Measurements from ENCODE around the gene MYO15B.

Gene MYO15B

GRCh38 chr17:75624021-75624420 is 36.4 kb downstream of the MYO15B start:
- no peak for DNase-seq (ENCODE audit: low read depth, low spot score)
- Histone ChIP-seq H3K4me3 (ENCODE audit: low read length) (no peak overlapping the region), H3K4me1 (ENCODE audit: control insufficient read depth, insufficient read depth, low read length) (0 out of 2 replicates have a peak, but pooled peaks cover 1% of the 10 kb centered on the region), H3K27me3 (ENCODE audit: control insufficient read depth, insufficient read depth, low read length) (no peaks in the 10 kb centered on the region), H3K36me3 (ENCODE audit: control insufficient read depth, insufficient read depth, low read length) (no peaks in the 10 kb centered on the region), H3K27ac (ENCODE audit: low read length) (no peak overlapping the region), H3K9me3 (ENCODE audit: control insufficient read depth, insufficient read depth, low read length) (no peaks in the 10 kb centered on the region)
- WGBS (ENCODE audit: insufficient coverage, insufficient read length) = no CpG with 5 or more reads among the region's 12 CpGs

DNA sequence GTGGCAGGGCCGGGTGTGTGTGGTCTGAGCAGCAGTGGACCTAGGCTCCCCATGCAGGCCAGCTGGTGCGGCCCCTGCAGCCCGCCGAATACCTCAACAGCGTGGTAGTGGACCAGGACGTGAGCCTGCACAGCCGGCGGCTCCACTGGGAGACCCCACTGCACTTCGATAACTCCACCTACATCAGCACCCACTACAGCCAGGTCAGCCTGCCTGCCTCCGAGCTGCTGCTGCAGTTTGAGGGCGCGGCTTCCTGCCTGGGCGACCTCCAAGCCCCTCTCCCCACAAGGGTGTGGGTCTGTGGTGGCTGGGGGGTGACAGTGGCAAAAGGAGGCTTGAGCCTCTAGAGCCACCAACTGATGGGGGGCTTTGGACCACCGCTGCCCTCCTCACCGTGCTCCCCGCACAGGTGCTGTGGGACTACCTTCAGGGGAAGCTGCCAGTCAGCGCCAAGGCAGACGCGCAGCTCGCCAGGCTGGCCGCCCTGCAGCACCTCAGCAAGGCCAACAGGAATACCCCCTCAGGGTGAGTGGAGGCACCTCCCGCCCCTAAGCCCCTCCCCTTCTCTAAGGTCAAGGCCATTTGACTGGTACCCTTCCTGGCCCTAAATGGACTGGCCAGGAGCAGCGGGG is 37.2 kb downstream of the MYO15B start:
- 0 out of 2 replicates have a peak, but pooled peaks cover 1% of the 10 kb centered on the region for H3K4me1 ChIP-seq (ENCODE audit: control insufficient read depth, insufficient read depth, low read length)
- WGBS (ENCODE audit: insufficient coverage, insufficient read length) = no CpG with 5 or more reads among the region's 23 CpGs
- no peaks in the 10 kb centered on the region for H3K27me3 ChIP-seq (ENCODE audit: control insufficient read depth, insufficient read depth, low read length)
- no peak overlapping the region for H3K4me3 ChIP-seq (ENCODE audit: low read length)
- H3K36me3 ChIP-seq (ENCODE audit: control insufficient read depth, insufficient read depth, low read length) = no peaks in the 10 kb centered on the region; the same call in 1 of the 2 replicates
- no peak overlapping the region for H3K27ac ChIP-seq (ENCODE audit: low read length)
- no peaks in the 10 kb centered on the region for H3K9me3 ChIP-seq (ENCODE audit: control insufficient read depth, insufficient read depth, low read length)
- no peak for DNase-seq (ENCODE audit: low read depth, low spot score)

- Histone ChIP-seq H3K27ac (ENCODE audit: low read length) (no peak overlapping the region), H3K36me3 (ENCODE audit: control insufficient read depth, insufficient read depth, low read length) (no peaks in the 10 kb centered on the region; the same call in 1 of the 2 replicates), H3K4me1 (ENCODE audit: control insufficient read depth, insufficient read depth, low read length) (0 out of 2 replicates have a peak, but pooled peaks cover 1% of the 10 kb centered on the region), H3K27me3 (ENCODE audit: control insufficient read depth, insufficient read depth, low read length) (no peaks in the 10 kb centered on the region), H3K4me3 (ENCODE audit: low read length) (no peak overlapping the region), H3K9me3 (ENCODE audit: control insufficient read depth, insufficient read depth, low read length) (no peaks in the 10 kb centered on the region)
- no CpG with 5 or more reads among the region's 15 CpGs for WGBS (ENCODE audit: insufficient coverage, insufficient read length)
- DNase-seq (ENCODE audit: low read depth, low spot score) = no peak
Measured at GRCh38 chr17:75625813-75626486, 38.4 kb downstream of the MYO15B start.

- Histone ChIP-seq H3K4me3 (ENCODE audit: low read length) (no peak overlapping the region), H3K36me3 (ENCODE audit: control insufficient read depth, insufficient read depth, low read length) (no peaks in the 10 kb centered on the region; the same call in 1 of the 2 replicates), H3K9me3 (ENCODE audit: control insufficient read depth, insufficient read depth, low read length) (no peaks in the 10 kb centered on the region), H3K4me1 (ENCODE audit: control insufficient read depth, insufficient read depth, low read length) (0 out of 2 replicates have a peak, but pooled peaks cover 1% of the 10 kb centered on the region), H3K27me3 (ENCODE audit: control insufficient read depth, insufficient read depth, low read length) (no peaks in the 10 kb centered on the region), H3K27ac (ENCODE audit: low read length) (no peak overlapping the region)
- no CpG with 5 or more reads among the region's 11 CpGs for WGBS (ENCODE audit: insufficient coverage, insufficient read length)
- no peak for DNase-seq (ENCODE audit: low read depth, low spot score)
Measured at GRCh38 chr17:75626496-75627038, 39.0 kb downstream of the MYO15B start.

DNA sequence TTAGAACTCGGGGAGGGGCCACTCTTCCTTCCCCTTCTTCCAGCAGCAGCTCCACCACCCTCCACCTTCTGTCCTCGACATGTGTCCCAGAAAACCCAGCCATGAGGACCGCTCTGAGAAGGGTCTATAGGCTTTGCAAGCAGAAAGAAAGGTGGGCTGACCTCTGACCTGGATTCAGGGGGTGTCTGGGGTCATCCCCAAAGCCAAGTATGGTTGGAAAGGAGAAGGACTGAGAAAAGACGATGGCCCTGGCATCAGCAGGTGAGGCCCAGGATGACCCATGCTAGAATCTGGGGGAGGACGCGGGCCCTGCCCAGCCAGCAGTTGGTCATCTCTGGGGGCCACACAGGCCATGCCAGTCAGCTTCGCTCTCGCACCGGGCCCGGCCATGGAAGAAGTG is 39.5 kb downstream of the MYO15B start:
- Histone ChIP-seq H3K27ac (ENCODE audit: low read length) (no peak overlapping the region), H3K9me3 (ENCODE audit: control insufficient read depth, insufficient read depth, low read length) (no peaks in the 10 kb centered on the region), H3K4me3 (ENCODE audit: low read length) (no peak overlapping the region), H3K36me3 (ENCODE audit: control insufficient read depth, insufficient read depth, low read length) (no peaks in the 10 kb centered on the region; the same call in 1 of the 2 replicates), H3K4me1 (ENCODE audit: control insufficient read depth, insufficient read depth, low read length) (0 out of 2 replicates have a peak, but pooled peaks cover 1% of the 10 kb centered on the region), H3K27me3 (ENCODE audit: control insufficient read depth, insufficient read depth, low read length) (no peaks in the 10 kb centered on the region)
- no CpG with 5 or more reads among the region's 10 CpGs for whole genome bisulfite sequencing (ENCODE audit: insufficient coverage, insufficient read length)
- no peak for DNase-seq (ENCODE audit: low read depth, low spot score)

- no peak for DNase-seq (ENCODE audit: low read depth, low spot score)
- H3K27me3 ChIP-seq (ENCODE audit: control insufficient read depth, insufficient read depth, low read length) = no peaks in the 10 kb centered on the region
- WGBS (ENCODE audit: insufficient coverage, insufficient read length) = no CpG with 5 or more reads among the region's 6 CpGs
- no peak overlapping the region for H3K27ac ChIP-seq (ENCODE audit: low read length)
- no peaks in the 10 kb centered on the region; the same call in 1 of the 2 replicates for H3K36me3 ChIP-seq (ENCODE audit: control insufficient read depth, insufficient read depth, low read length)
- no peaks in the 10 kb centered on the region for H3K9me3 ChIP-seq (ENCODE audit: control insufficient read depth, insufficient read depth, low read length)
- no peak overlapping the region for H3K4me3 ChIP-seq (ENCODE audit: low read length)
- 0 out of 2 replicates have a peak, but pooled peaks cover 4% of the 10 kb centered on the region for H3K4me1 ChIP-seq (ENCODE audit: control insufficient read depth, insufficient read depth, low read length)
Measured at GRCh38 chr17:75628425-75628824, 40.8 kb downstream of the MYO15B start.

- Histone ChIP-seq H3K9me3 (ENCODE audit: control insufficient read depth, insufficient read depth, low read length) (no peaks in the 10 kb centered on the region), H3K27ac (ENCODE audit: low read length) (no peak overlapping the region), H3K36me3 (ENCODE audit: control insufficient read depth, insufficient read depth, low read length) (no peaks in the 10 kb centered on the region; the same call in 1 of the 2 replicates), H3K4me1 (ENCODE audit: control insufficient read depth, insufficient read depth, low read length) (peaks cover 6% of the 10 kb centered on the region; the same call in 1 of the 2 replicates), H3K27me3 (ENCODE audit: control insufficient read depth, insufficient read depth, low read length) (no peaks in the 10 kb centered on the region), H3K4me3 (ENCODE audit: low read length) (no peak overlapping the region)
- WGBS (ENCODE audit: insufficient coverage, insufficient read length) = no CpG with 5 or more reads among the region's 14 CpGs
- no peak for DNase-seq (ENCODE audit: low read depth, low spot score)
Measured at GRCh38 chr17:75629157-75629556, 41.6 kb downstream of the MYO15B start.

GRCh38 chr17:75630071-75630917 is 42.7 kb downstream of the MYO15B start:
- WGBS (ENCODE audit: insufficient coverage, insufficient read length) = no CpG with 5 or more reads among the region's 26 CpGs

GRCh38 chr17:75631353-75631752 is 43.8 kb downstream of the MYO15B start:
- no CpG with 5 or more reads among the region's 27 CpGs for WGBS (ENCODE audit: insufficient coverage, insufficient read length)
- Histone ChIP-seq H3K27ac (ENCODE audit: low read length) (no peak overlapping the region), H3K27me3 (ENCODE audit: control insufficient read depth, insufficient read depth, low read length) (no peaks in the 10 kb centered on the region), H3K4me3 (ENCODE audit: low read length) (no peak overlapping the region), H3K9me3 (ENCODE audit: control insufficient read depth, insufficient read depth, low read length) (no peaks in the 10 kb centered on the region), H3K4me1 (ENCODE audit: control insufficient read depth, insufficient read depth, low read length) (peaks cover 5% of the 10 kb centered on the region), H3K36me3 (ENCODE audit: control insufficient read depth, insufficient read depth, low read length) (no peaks in the 10 kb centered on the region; the same call in 1 of the 2 replicates)
- no peak for DNase-seq (ENCODE audit: low read depth, low spot score)

More at GRCh38 chr17:75630071-75630917, 42.7 kb downstream of the MYO15B start:
- Histone ChIP-seq H3K9me3 (ENCODE audit: control insufficient read depth, insufficient read depth, low read length) (no peaks in the 10 kb centered on the region), H3K4me1 (ENCODE audit: control insufficient read depth, insufficient read depth, low read length) (peaks cover 7% of the 10 kb centered on the region; the same call in 1 of the 2 replicates), H3K27me3 (ENCODE audit: control insufficient read depth, insufficient read depth, low read length) (no peaks in the 10 kb centered on the region), H3K36me3 (ENCODE audit: control insufficient read depth, insufficient read depth, low read length) (no peaks in the 10 kb centered on the region; the same call in 1 of the 2 replicates), H3K4me3 (ENCODE audit: low read length) (no peak overlapping the region), H3K27ac (ENCODE audit: low read length) (no peak overlapping the region)
- DNase-seq (ENCODE audit: low read depth, low spot score) = no peak

DNA sequence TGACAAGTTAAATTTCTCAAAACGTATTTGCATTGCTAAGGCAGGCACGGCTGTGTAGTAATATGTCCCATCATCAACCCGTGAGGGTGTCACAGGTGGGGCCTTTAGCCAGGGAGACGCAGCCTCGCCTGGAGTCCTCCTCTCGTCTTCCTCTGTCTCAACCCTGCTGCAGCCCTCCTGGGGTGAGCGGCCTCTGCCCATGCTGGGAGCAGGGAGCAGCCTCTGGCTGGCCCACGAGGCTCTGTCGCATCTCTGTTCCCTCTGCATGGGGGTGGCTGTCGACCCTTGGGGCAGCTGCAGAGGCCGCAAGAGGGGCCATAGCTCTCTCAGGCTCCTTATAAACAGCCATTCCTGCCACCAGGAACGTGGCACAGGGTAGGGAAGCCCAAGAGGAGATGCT is 44.8 kb downstream of the MYO15B start:
- Histone ChIP-seq H3K36me3 (ENCODE audit: control insufficient read depth, insufficient read depth, low read length) (no peaks in the 10 kb centered on the region; the same call in 1 of the 2 replicates), H3K4me3 (ENCODE audit: low read length) (no peak overlapping the region), H3K27me3 (ENCODE audit: control insufficient read depth, insufficient read depth, low read length) (no peaks in the 10 kb centered on the region), H3K27ac (ENCODE audit: low read length) (no peak overlapping the region), H3K4me1 (ENCODE audit: control insufficient read depth, insufficient read depth, low read length) (peaks cover 5% of the 10 kb centered on the region), H3K9me3 (ENCODE audit: control insufficient read depth, insufficient read depth, low read length) (no peaks in the 10 kb centered on the region)
- no CpG with 5 or more reads among the region's 12 CpGs for WGBS (ENCODE audit: insufficient coverage, insufficient read length)
- DNase-seq (ENCODE audit: low read depth, low spot score) = no peak

Measured in iPS DF 6.9 (cell line).